Kidney glomerular epithelial cell (primary cell): ENCODE data around the gene DRC3.
"Not testable (repeated sequence)": the region's sequence is repeated elsewhere in the genome, so short reads cannot be mapped to it uniquely, and the experiment has no call there.

Source experiments
- DNase-seq: peaks from one replicate; lab custom pipeline; 2025; lab: John Stamatoyannopoulos, UW

The DRC3 gene, protein sequence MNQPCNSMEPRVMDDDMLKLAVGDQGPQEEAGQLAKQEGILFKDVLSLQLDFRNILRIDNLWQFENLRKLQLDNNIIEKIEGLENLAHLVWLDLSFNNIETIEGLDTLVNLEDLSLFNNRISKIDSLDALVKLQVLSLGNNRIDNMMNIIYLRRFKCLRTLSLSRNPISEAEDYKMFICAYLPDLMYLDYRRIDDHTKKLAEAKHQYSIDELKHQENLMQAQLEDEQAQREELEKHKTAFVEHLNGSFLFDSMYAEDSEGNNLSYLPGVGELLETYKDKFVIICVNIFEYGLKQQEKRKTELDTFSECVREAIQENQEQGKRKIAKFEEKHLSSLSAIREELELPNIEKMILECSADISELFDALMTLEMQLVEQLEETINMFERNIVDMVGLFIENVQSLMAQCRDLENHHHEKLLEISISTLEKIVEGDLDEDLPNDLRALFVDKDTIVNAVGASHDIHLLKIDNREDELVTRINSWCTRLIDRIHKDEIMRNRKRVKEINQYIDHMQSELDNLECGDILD

DNA sequence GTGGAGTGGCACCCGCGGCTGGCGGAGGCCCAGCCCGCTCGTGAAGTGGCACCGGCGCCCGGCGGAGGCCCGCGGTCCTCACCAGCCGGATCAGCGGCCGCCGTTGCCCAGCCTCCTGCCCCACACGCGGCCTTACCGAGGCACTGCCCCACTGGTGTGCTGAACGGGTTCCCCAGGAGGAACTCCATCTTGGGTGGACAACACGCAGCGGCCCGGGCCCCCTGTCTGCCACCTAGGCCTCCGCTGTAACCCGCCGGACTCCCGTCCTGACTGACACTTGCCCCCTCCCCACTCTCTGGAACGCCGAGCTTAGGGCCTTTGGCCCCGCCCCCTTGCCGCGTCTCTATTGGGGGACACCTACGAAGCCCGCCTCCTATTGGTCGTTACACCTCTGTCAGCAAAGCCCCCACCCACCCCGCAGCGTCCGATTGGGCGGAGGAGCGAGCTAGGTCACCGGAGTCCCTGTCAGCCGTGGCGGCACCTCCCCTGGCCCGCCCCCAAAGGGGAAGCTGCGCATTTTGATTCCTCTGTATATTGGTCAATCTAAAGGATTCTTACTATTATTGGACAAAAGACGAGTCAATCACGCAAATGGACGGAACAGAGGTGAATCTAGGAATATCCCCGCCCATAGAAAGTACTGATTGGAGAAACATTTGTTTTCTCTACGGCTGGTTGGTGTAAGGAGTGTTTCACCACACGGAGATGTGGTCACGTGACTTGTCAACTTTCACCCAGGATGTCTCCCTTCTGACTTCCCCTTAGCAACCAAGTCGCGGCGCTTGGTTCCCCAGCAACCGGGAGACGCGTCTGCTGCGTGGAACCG lies at the start of gene DRC3, which contains the start of gene TOM1L2:
TSS of gene DRC3 (plus strand) at position 737 of the 826 bp plus-strand sequence. CDS start 4,737 bp downstream, outside the sequence.
TSS of gene TOM1L2 (minus strand) at position 275 of the 826 bp plus-strand sequence. CDS start at position 188, 87 bp downstream.
- DNase-seq = peak; percentile 100

DNA sequence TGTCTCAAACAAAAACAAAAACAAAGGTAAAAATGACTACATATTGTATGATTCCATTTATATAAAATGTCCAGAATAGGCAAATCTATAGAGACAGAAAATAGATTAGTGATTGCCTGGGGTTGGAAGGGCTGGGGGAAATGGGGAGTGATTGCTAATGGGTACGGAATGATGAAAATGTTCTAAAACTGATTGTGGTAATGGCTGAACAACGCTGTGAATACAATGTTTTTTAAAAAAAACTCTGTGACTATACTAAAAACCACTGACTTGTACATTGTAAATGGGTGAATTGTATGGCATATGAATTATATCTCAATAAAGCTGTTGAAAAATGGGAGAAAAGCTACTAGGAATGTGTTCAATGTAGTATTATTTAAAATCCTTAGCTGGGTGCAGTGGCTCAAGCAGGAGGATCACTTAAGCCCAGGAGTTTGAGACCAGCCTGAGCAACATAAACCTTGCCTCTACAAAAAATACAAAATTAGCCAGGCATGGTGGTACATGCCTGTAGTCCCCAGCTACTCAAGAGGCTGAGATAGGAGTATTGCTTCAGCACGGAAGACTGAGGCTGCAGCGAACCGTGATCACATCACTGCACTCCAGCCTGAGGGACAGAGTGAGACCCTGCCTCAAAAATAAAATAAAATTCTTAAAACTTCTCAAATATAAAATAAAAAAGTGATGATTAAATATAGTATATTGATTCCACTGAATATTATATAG lies 48.4 kb upstream of the DRC3 start:
- DNase-seq = no peak

DNA sequence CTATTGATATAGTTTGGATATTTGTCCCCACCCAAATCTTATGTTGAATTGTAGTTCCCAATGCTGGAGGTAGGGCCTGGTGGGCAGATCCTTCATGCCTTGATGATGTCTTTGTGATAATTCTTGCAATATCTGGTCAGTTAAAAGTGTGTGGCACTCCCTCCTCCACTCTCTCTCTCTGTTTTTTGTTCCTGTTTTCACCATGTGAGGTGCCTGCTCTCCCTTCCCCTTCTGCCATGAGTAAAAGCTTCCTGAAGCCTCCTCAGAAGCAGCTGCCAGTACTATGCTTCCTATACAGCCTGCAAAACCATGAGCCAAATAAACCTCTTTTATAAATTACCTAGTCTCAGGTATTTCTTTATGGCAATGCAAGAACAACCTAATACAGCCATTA lies 47.8 kb upstream of the DRC3 start:
- DNase-seq = no peak

DNA sequence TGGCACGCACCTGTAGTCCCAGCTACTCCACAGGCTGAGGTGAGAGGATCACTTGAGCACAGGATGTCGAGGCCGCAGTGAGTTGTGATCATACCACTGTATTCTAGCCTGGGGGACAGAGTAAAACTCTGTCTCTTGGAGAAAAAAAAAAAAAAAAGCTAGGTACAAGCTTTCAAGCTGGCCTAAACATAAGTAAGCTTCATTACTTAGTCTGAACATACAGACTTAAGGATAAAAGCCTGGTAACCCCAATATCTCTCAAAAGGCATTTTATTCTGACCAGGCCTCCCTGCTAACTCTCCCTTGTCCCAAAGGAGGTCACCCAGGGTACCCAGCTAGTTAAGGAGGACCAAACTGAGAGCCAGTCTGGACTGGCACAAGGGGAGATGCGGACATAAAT lies 46.6 kb upstream of the DRC3 start:
- DNase-seq = no peak

DNA sequence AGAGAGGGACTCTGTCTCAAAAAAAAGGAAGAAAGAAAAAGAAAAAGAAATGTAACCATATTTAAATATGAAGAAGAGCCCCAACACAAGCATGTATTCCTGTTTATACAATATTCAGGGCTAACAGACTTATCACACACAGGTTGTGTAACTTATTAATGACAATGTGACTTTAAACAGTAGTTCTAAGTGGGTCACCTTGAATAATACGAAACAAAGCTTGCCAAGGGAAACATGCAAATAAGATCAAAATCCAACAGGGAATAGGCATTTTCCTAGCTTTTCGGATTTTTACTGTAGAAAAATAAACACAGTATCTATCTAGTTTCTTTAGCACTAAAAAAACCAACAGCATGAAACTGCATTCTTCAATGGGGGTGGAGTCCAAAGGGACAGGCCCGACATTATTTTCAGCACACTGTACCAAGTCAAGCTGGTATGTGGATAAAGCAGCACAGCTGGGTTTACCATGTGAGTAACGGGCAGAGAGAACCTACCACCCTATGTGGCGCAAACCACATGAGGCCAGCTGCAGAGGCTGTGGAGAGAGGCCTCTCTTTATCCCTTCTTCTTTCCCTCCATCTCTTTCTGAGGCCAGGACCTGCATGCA lies 45.7 kb upstream of the DRC3 start:
- no peak for DNase-seq

DNA sequence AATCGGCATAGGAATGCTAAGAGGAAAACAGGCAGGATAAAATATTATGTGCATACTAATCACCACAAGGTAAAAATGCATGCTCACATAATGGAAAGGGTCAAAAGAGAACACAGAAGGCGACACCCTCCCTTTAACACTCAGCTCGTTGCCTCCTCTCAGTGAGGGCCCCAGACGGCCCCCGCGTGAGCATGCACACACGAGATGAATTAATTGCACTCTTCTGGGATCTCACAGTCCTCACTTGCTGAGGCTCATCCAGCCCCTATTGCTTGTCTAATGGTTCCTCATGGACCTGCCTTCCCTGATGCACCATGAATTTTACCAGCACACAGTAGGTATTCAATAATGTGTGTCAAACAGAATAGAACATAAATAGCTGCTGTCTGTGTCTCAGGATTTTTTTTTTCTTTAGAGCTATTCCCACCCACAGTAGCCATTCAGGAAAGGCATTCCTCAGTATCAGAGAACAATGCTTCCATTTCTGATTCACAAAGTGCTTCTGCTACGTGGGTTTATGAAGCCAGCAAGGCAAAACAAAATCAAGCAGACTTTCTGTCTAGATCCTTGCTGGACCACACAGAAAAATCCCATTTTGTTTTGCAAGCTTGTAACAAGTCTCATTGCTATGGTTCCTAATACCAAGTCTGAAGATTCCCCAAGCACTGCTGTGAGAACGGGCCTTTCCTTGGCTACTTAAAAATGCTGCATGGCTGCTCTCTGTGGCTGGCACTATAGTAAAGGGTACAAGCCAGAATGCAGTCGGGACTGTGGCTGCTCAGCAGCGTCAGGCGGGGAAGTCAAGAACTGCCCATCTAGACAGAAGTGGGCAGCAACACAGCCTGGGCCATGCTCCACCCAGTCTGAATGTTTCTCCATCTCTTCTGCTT lies 44.0 kb upstream of the DRC3 start:
- DNase-seq = peak; percentile 25

DNA sequence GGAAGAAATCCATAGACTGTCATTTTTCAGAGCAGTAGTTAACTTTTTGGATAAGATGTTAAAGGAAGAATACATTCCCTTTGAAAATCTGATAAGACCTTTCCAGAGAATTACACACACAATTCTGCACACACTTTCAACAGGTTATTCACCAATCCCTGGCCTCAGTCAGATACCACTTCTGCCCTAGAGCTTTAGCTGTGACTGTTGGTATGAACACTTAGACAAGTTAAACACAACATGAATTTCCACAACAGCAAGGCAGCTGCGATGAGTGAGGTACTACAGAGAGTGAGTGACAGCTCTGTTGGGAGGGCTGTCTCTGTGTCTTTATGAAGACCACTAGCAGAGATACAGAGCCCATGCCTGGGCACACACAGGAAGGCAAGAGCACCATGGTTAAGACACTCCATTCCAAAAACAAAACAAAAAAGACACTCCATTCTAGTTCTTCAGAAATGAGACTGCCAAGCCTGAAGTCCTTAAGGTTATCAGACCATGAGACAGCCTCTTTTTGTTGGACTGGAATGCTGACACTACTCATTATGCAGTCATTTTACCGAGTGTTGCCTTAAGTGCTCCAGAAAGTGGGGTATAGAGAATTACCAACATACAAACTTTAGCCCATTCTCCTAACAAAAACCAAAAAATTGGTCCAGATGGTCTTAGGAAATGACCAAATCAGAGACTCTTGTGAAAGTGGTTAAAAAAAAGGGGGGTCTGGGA lies 42.8 kb upstream of the DRC3 start:
- DNase-seq = peak; percentile 43

DNA sequence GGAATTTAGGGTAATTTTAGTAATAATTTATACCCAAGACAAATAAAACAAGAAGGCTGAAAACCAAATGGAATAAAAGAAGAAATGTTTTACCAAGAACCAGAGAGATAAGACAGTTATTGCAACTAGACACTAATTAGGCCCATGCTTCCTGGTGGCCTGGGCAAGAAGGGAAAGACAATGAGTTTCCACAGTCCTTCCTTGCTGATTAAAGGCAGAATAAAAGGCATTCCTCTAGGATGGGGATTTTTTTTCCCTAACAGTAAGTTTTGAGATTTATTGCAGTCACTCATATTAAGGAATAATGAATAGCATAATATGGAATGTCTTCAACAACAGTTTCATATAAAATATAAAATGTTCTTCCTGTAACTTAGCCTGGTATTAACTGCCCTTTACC lies 42.0 kb upstream of the DRC3 start:
- no peak for DNase-seq

DNA sequence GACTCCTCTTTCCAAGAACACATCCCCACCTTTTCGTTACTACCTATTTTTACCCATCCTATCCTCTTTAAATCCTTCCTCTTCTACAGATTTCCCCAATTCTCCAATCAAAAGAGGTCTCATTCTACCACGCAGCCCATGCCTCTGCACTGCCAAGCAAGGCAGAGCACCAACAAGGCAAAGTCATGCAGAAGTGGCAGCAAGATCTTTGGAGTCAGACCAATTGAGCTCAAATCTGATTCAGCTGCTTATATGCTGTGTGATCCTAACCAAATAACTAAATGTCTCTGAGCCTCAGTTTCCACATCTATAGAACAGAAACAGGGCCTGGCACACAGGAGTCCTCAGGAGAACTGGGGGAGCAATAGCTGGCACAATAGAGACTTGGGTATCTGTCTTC lies 41.5 kb upstream of the DRC3 start:
- no peak for DNase-seq

DNA sequence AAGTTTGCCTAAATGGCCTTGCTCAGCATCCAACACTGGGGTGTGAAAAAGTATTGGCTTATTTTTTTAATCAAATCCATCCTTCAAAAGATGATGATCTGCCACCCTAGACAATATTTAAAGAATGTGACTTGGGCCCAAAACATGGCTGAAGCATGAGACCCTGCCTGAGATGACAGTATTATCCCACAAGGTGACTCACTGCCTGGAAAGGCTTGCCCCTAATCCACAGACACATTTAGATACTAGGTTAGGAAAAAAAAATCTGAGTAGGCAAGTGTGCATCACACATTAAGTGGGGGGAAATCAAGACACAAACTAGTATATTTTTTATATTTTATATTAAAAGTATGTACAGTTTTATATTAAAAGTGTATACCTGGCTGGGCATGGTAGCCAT lies 38.9 kb upstream of the DRC3 start:
- DNase-seq = peak; percentile 12

DNA sequence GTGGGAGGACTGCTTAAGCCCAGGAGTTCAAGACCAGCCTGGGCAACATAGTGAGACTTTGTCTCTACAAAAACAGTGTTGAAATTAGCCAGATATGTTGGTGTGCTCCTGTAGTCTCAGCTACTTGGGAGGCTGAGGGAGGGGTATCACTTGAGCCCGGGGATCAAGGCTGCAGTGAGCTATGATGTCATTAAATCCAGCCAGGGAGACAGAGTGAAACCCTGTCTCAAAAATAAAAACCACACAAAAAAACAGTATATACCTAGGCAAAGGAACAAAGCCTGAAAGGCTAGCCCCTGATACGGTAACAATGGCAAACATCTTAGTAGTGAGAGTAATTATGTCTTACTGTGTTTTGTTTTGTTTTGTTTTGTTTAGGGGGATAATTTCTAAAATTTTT lies 38.4 kb upstream of the DRC3 start:
- no peak for DNase-seq

DNA sequence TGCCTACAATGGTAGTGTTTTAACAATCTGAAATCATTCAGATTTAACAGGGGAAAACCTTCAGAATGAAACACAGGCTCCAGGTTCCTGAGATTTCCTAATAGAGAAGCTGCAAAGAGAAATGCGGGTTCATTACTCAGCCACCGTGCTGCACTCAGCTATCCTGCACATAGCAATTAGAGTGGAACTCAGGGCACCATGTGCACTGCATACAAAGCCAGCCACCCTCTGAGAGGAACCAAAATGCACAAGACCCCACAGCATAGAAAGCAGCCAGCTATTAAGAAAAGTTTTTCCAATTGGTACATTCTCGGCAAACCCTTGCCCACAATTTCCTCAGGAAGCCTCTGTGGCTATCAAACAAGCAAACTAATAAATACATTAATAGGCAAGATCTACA lies 37.9 kb upstream of the DRC3 start:
- DNase-seq = no peak

DNA sequence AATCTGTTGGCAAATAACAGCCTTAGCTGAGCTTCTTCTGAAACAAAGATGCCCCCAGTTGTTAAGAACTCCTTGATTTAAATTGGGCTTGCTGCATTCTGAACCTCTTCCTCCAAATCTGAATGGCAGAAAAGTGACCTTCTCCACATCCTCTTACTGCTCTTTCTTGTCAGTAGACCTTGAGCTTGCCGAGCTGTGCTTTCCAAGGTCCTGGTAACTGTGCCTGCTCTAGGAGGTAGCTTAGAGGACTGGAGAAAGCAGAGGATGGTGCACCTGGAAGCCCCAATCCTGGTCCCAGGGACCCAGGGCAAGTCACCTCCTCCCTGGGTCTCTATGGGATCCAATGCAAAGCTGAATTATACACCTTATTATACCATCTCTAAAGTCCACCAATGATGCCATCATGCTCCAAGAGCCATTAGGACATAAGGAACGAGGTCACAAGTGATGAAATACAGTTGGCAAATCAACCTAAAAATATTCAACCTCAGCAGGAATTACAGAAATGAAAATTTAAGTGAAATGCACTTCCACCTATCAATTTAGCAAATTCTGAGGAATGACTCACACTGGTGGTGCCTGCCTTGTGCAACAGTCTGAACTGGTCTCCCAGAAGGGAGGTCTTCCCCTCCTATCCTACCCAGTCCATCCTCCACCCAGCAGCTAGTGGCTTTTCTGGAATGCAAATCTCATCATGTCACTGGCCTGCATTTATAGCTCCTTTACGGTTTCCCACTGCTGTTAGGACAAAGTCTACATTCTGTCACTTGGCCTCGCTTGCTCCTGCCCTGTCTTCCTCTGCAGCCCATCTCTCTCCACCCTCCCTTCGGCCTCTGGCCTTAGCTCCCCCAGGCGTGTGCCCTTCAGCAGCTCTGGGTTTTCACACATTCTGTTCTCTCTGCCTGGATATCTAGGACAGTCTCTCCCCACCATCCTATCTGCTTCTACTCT lies 37.1 kb upstream of the DRC3 start:
- peak; percentile 57 for DNase-seq

DNA sequence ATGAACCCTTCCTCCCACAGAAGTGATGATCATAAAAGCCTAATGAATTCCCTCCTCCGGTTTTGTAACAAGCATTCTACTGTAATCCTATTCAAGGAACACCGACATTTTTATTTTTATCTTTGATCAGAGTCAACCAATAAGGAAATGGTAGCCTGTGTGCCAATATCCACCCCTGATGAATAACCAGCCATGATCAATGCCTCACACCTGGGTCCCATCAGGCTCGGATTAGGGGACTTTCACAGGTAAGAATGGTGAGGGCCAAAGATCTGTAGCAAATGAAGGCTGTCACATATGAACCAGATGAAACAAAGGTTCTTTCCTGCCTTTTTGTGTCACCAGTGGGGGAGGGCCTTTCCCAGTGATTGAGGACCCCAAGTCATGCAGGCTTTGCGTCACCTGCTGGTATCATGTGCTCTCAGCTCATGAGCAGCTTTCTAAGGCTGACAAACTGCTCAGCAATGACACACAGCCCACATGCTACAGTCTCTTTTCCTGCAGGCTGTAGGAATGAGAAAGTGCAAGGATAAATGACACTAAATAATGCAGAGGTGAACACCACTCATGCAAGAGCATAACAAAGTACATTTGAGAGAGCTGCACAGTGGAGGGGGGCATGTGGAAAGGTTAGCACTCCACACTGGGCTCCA lies 35.3 kb upstream of the DRC3 start:
- no peak for DNase-seq

DNA sequence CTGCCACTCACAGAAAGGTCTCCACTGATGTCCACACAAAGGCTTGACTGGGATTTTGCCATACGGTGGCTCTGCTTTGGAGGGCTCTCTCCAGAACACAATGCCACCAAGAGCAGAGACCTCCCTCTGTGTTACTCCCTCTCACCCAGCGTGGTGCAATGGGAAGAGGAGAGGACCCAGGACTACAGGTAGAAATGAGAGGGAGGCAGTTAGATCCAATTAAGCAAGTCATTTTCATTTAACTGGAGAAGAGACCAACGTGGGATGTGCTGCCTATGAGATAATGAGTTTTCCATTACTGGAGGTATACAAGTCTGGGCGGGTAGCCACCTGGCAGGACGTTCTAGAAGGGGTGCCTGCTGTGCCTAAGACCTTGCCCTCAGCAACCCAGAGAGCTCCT lies 34.7 kb upstream of the DRC3 start:
- no peak for DNase-seq

DNA sequence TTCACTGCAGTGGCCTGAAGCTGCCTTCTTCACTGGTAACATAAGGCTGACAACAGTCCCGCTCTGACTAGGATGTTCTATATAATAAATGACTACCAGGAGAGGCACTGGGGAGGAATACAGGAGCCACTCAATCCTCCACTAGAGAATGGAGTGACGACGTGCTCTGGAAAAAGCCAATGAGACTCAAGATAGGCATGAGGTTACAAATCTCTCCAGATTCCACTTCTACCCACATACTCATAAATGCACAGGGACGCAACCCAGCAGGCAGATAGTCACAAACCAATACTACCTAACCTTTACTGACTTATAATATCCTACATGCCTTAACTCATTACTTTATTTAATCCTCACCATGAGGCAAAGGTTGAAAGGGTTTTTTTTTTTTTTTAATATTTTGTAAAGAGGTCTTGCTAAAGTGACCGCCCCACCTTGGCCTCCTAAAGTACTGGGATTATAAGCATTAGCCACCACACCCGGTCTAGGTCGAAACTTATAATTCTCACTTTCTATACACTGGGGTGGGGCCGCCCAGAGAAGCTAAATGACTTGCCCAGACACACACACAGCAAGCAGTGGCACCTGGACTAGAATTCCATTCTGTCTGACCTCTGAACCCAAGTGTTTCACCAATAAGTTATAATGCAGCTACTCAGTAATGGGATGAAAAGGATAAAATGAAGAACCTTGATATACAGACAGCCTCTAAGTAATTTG lies 34.1 kb upstream of the DRC3 start:
- DNase-seq = no peak

DNA sequence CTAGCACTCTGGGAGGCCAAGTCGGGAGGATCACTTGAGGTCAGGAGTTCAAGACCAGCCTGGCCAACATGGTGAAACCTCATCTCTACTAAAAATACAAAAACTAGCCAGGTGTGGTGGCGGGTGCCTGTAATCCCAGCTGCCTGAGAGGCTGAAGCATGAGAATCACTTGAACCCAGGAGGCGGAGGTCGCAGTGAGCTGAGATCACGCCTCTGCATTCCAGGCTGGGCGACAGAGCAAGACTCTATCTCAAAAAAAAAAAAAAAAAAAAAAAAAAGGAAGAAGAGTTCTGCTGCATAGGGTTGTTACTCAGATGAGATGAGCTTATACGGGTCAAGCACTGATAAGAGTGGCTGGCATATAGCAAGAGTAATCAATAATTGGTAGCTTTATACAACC lies 32.7 kb upstream of the DRC3 start:
- DNase-seq = not testable (repeated sequence)

DNA sequence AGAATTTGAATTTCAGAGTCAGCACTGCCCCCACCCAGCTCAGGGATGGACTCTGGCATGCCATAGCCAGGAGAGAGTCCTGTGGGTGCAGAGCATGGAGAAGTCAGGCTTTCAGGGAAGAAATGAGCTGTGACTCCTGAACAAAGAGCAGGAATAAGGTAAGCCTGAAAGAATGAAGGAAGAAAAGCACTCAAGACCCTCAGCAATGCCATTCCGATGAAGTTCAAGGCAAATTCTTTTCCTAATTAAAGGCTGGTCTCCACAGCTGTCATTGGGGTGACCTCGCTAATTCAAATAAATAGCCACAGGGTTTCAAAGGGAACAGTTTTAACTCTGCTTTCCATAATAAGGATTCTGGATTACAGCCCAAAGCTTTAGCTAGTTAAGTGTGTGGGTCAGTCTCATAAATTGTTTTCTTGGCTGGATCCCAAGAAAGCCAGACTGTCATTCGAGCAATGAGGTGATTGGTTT lies 32.2 kb upstream of the DRC3 start:
- peak; percentile 46 for DNase-seq
